RWPE1 (cell line): ENCODE measurements around the gene PKP1.
A peak's percentile ranks its signal among the peaks of the same experiment; 100 is the strongest.

Experiments
- CTCF ChIA-PET: fragments of 350-600 bp; sonication (Branson Sonifier 250); formaldehyde crosslinking; extraction: SDS; loops from one replicate; lab custom pipeline; 2021; lab: Yijun Ruan, JAX
- POLR2A ChIA-PET: fragments of 400-600 bp; formaldehyde crosslinking; extraction: SDS; loops from one replicate; lab custom pipeline; 2020; ENCODE audit warnings: antibody characterized with exemption; ENCODE audit not compliant: low non-redundant PET; lab: Yijun Ruan, JAX
- DNase-seq: peaks from one replicate; pipeline ENCODE4 v3.0.0; 2012; ENCODE audit warnings: low spot score
- H3K27ac ChIP-seq: fragments of 450-650 bp; 2 replicates; pipeline ENCODE4 v1.5.1; 2017
- TF ChIP-seq, protein P1 (sequence below): fragments of 450-650 bp; conservative IDR thresholded peaks from 2 replicates; pipeline ENCODE4 v1.5.1; 2017; ENCODE audit warnings: low read depth, mild to moderate bottlenecking

Gene PKP1

DNA sequence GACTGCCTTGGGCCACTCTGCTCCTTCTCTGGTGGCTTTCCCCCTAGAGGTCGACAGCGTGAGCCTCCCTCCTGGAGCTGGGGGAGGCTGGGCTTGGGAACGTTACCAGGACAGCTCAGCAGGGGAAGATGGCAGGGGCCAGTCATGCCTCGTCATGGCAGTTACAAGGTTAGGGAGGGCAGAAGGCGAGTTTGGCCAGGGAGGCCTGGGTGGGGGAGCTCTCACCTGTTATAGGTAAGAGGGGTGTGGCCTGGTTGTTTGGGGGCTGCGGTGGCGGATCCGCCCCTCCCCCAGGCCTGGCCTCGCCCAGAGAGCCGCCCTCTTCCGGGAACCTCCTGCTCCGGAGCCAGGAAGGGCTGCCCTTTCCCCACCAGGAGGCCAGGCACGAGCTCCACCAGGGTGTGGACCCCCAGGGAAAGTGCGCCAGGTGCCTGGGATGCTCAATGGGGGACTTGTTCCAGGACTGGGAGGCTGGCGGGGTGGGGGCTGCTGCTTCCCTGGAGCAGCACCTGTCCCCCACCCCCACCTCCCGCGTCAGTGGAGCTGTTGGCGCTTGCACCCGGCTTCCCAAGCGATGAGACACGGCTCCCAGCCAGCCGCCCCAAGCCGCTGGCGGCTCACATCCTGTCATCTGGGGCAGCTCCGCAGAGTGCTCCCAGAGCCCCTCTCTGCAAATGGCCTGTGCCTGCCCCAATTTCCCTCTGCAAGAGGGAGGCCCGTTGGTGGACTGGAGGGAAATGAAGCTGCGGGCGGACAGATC, 23.6 kb upstream of the PKP1 start:
- DNase-seq, result peak; percentile 92
- H3K27ac ChIP-seq, result peak overlapping the region; percentile 99
- CTCF ChIA-PET, result interaction anchor here (0.5 to 2.6 kb wide), 22 partner anchors 10 to 750 kb away, joined by 3 to 31 read pairs (median 5); partner anchors contain the start of gene PKP1

DNA sequence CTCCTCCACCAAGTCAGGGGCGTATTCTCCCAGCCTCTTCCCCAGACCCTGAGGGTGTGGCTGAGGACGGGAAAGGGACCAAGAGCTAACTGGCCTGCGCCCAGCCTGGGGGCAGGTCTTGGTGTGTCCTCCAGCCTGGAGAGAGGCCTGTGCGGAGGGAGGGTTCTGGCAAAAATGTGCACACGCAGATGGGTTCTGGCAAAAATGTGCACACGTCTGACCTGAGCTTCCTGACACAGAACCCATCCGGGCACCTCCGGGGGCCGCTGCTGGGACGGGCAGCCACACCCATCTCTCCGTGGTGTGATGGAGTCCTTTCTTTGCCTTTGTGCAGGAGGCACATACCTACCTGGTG, 23.1 kb upstream of the PKP1 start:
- TF ChIP-seq, protein P1, sequence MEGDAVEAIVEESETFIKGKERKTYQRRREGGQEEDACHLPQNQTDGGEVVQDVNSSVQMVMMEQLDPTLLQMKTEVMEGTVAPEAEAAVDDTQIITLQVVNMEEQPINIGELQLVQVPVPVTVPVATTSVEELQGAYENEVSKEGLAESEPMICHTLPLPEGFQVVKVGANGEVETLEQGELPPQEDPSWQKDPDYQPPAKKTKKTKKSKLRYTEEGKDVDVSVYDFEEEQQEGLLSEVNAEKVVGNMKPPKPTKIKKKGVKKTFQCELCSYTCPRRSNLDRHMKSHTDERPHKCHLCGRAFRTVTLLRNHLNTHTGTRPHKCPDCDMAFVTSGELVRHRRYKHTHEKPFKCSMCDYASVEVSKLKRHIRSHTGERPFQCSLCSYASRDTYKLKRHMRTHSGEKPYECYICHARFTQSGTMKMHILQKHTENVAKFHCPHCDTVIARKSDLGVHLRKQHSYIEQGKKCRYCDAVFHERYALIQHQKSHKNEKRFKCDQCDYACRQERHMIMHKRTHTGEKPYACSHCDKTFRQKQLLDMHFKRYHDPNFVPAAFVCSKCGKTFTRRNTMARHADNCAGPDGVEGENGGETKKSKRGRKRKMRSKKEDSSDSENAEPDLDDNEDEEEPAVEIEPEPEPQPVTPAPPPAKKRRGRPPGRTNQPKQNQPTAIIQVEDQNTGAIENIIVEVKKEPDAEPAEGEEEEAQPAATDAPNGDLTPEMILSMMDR, result no peak
- ChIA-PET POLR2A (interaction anchor here (0.6 to 5.2 kb wide), 6 partner anchors 15 to 123 kb away, joined by 3 to 109 read pairs (median 4); partner anchors contain the start of gene PKP1), CTCF (interaction anchor here (0.5 to 2.6 kb wide), 14 partner anchors 11 to 146 kb away, joined by 3 to 31 read pairs (median 7); partner anchors contain the start of gene PKP1)
- peak overlapping the region; percentile 99 for H3K27ac ChIP-seq
- DNase-seq, result no peak

More for the DNA sequence above, 23.6 kb upstream of the PKP1 start:
- TF ChIP-seq, protein P1, result no peak
- POLR2A ChIA-PET, result interaction anchor here (0.6 to 5.2 kb wide), 7 partner anchors 15 to 122 kb away, joined by 3 to 109 read pairs (median 4); partner anchors contain the start of gene PKP1

DNA sequence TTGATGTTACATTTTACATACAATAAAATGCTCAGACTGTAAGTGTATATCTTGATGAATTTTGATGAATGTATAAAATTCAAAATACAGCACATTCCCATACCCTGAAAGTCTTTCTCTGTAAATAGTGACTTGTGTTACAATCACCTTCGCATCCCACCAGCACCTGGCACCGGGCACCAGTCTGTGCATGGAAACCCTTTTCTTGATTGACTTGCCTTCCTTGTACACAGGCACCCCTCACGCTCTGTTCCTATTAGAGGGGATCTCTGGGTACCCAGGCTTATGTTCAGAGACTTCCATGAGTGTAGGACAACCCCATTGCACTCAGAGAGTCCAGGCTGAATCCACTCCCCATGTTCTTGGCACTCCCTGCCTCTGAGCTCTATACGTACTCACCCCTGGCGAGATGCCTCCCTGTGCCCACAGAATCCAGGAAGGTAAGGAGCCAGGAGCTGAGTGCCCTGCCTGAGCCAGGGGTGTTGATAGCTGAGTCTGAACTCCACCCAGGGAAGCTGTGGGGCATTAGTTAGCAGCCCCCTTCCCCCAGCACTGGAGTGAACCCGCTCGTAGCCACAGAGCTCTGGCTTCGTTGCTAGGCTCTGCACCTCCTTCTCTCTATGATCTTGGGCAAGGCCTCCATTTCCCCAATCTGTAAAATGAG, 22.5 kb upstream of the PKP1 start:
- H3K27ac ChIP-seq, result peak overlapping the region; percentile 99
- CTCF ChIA-PET, result interaction anchor here (0.5 to 2.6 kb wide), 9 partner anchors 11 to 145 kb away, joined by 3 to 31 read pairs (median 9); partner anchors contain the start of gene PKP1
- no peak for DNase-seq
- TF ChIP-seq, protein P1, result no peak
- POLR2A ChIA-PET, result interaction anchor here (1.1 to 5.2 kb wide), 3 partner anchors 14 to 39 kb away, joined by 4 to 109 read pairs (median 8); partner anchors contain the start of gene PKP1

DNA sequence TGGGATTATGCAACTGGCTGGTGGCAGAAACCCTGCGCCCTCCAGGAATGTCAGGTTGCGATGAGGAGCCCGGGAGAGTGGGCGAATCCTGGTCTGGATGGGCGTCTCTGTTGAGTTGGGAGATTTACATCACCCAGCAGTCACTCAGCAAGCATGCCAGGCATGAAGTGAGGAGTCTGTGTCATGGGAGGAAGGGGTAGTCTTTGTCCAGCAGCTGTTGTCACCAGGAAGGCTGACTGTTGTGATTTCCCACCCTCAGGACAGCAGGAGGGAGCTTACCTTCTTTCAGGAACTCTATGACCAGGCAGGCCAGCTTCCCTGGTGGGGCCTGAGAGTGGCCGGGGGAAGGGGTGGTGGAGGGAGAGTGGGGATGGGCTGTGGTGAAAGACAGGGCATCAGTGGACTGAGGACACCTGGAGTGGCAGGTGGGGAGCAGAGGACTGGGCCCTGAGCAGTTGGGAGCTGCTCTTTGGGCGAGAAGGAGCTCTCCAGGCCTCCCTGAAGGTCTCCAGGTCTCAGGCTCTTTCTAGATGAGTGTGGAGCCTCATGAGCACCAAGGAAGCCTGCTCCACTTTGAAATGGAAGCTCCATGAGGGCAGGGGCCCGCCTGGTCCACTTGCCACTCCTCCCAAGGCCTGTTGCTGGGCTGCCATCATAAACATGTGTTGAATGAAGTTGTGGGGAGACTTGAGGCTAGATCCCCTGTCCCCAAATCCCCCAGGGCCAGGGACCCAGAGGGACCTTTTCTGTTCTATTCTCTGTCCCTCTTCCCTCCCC, 21.3 kb upstream of the PKP1 start:
- H3K27ac ChIP-seq, result peak overlapping the region; percentile 99
- no peak for DNase-seq
- ChIA-PET CTCF (interaction anchor here (0.5 to 1.1 kb wide), 3 partner anchors 15 to 47 kb away, joined by 3 to 4 read pairs (median 3); no protein-coding TSS in a partner anchor), POLR2A (interaction anchor here (5.2 kb wide), 1 partner anchor 24 kb away, joined by 109 read pairs; the partner anchor contains the start of gene PKP1)
- TF ChIP-seq, protein P1, result no peak

DNA sequence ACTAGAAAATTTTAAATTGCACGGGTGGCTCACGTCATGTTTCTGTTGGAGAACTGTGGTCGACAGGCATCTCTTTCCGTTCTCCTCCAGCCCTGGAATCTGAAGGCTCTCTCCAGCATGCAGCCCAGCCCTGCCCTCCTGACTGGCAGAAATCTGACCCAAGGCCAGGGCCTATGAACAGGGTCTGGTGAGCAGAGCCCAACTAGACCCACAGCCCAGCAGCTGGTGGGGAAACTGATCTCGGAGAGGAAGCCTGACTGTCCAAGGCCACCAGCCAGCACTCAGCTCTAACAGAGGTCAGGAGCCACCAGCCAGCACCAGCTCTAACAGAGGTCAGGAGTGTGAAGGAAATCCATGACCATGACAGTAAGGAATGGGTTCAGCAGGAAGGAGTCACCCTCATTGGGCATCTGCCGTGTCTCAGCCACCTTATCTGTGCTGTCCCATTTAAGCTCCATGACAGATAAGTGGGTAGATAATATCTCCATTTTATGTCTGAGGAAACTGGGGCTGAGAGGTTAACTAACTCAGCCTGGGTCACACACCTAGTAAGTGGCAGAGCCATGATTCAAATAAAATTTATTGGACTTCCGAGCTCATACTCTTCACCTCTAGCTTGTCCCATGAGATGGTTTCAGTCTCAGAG, 20.2 kb upstream of the PKP1 start:
- peak overlapping the region; percentile 99 for H3K27ac ChIP-seq
- TF ChIP-seq, protein P1, result no peak
- CTCF ChIA-PET, result interaction anchor here (0.6 to 1.2 kb wide), 4 partner anchors 9 to 105 kb away, joined by 3 to 6 read pairs (median 4); no protein-coding TSS in a partner anchor

More for the DNA sequence above, 20.2 kb upstream of the PKP1 start:
- DNase-seq, result no peak
- POLR2A ChIA-PET, result interaction anchor here (5.2 kb wide), 1 partner anchor 23 kb away, joined by 109 read pairs; the partner anchor contains the start of gene PKP1
